Measurements from ENCODE around the gene SEC62.
"Not testable (repeated sequence)": the region's sequence is repeated elsewhere in the genome, so short reads cannot be mapped to it uniquely, and the experiment has no call there.

Gene SEC62

GRCh38 chr3:170019306-170019705, 52.7 kb downstream of the SEC62 start:
- not testable (repeated sequence) for DNase-seq

GRCh38 chr3:170021083-170021482, 54.5 kb downstream of the SEC62 start:
- DNase-seq, result no peak

- no peak for DNase-seq
Measured at GRCh38 chr3:170022336-170022735, 55.7 kb downstream of the SEC62 start.

- DNase-seq, result no peak
Measured at GRCh38 chr3:170023165-170023564, 56.6 kb downstream of the SEC62 start.

- no peak for DNase-seq
Measured at GRCh38 chr3:170024581-170024980, 58.0 kb downstream of the SEC62 start.

- no peak for DNase-seq
Measured at GRCh38 chr3:170027233-170028102, 60.9 kb downstream of the SEC62 start.

GRCh38 chr3:170033489-170033888, 66.9 kb downstream of the SEC62 start:
- DNase-seq, result peak; percentile 14

- peak; percentile 64 for DNase-seq
Measured at GRCh38 chr3:170037463-170038433, 71.1 kb downstream of the SEC62 start, which contains the start of gene GPR160. Gene GPR160 (plus strand): TSS chr3:170037995. CDS start chr3:170083973, 45,978 bp downstream.

GRCh38 chr3:170038434-170039110, 72.0 kb downstream of the SEC62 start:
- DNase-seq, result peak; percentile 22

GRCh38 chr3:170040418-170040817, 73.8 kb downstream of the SEC62 start:
- DNase-seq, result no peak

- DNase-seq, result no peak
Measured at GRCh38 chr3:170043506-170043905, 76.9 kb downstream of the SEC62 start.

- no peak for DNase-seq
Measured at GRCh38 chr3:170044271-170044670, 77.7 kb downstream of the SEC62 start.

GRCh38 chr3:170044795-170045244, 78.2 kb downstream of the SEC62 start:
- DNase-seq, result no peak

- no peak for DNase-seq
Measured at GRCh38 chr3:170046269-170047132, 79.9 kb downstream of the SEC62 start.

GRCh38 chr3:170047133-170047404, 80.5 kb downstream of the SEC62 start:
- DNase-seq, result no peak

Measured in activated CD4-positive, alpha-beta T cell treated with anti-CD3 and anti-CD28 coated beads for 1 hour (primary cell).